Panc1 (cell line): Measurements from ENCODE around the gene CLDN7. TPM values are rescaled to one million over a fixed set of nuclear protein-coding genes. Genes with fewer than 3 reads are reported as not detected.

Experiments
- ATAC-seq: fragments of 200-7000 bp; cut with Tn5 transposase; 2 replicates; pipeline ENCODE4 v1.9.1; 2020; ENCODE audit warnings: mild to moderate bottlenecking, moderate library complexity
- BruUV-seq: library from RNA; stranded (reverse); fragments of 400-500 nt; replicated peaks from 2 replicates; lab custom pipeline; 2021; lab: Mats Ljungman, UMichigan
- CTCF ChIA-PET: fragments of 300-600 bp; sonication (Branson Sonifier 250); formaldehyde crosslinking; loops from one replicate; lab custom pipeline; 2022; ENCODE audit warnings: antibody characterized with exemption; lab: Charles Lee
- POLR2A ChIA-PET: fragments of 300-600 bp; sonication (Branson Sonifier 250); formaldehyde crosslinking; loops from one replicate; lab custom pipeline; 2022; ENCODE audit warnings: antibody characterized with exemption; lab: Charles Lee
- DNase-seq: peaks from one replicate; pipeline ENCODE4 v3.0.0-alpha.2; 2010; ENCODE audit warnings: low read depth, low spot score
- H3K27ac ChIP-seq: 2 replicates; pipeline ENCODE4 v1.5.1; 2011; ENCODE audit warnings: mild to moderate bottlenecking, low read length, inconsistent platforms
- H3K27me3 ChIP-seq: fragments of 200-500 bp; sonication (Bioruptor generic); 2 replicates; pipeline ENCODE4 v1.6.0; 2014; ENCODE audit warnings: low read length, inconsistent platforms; ENCODE audit not compliant: control insufficient read depth, insufficient read depth
- H3K36me3 ChIP-seq: fragments of 200-500 bp; sonication (Bioruptor generic); 2 replicates; pipeline ENCODE4 v1.5.1; 2014; ENCODE audit warnings: inconsistent platforms, mild to moderate bottlenecking, low read length, moderate library complexity; ENCODE audit not compliant: control insufficient read depth, insufficient read depth
- H3K4me1 ChIP-seq: 2 replicates; pipeline ENCODE4 v1.5.1; 2011; ENCODE audit warnings: inconsistent platforms, mild to moderate bottlenecking, low read length, moderate library complexity; ENCODE audit not compliant: control insufficient read depth, insufficient read depth
- H3K4me3 ChIP-seq, 2 experiments: 2 replicates each; pipeline ENCODE4 v1.5.1; 2011 to 2012; ENCODE audit warnings: low read depth in 2 of 2, low read length in 2 of 2, mild to moderate bottlenecking in 2 of 2, inconsistent platforms in 1 of 2, moderate library complexity in 1 of 2
- H3K9me3 ChIP-seq: fragments of 200-500 bp; sonication (Bioruptor generic); 2 replicates; pipeline ENCODE4 v1.5.1; 2014; ENCODE audit warnings: low read depth, mild to moderate bottlenecking, inconsistent platforms, low read length, moderate library complexity; ENCODE audit not compliant: control insufficient read depth, insufficient read depth
- POLR2AphosphoS5 ChIP-seq: IDR thresholded peaks from 2 replicates; pipeline ENCODE4 v1.6.1; 2012; ENCODE audit warnings: mild to moderate bottlenecking, low read depth, low read length, moderate library complexity
- SIN3A ChIP-seq: IDR thresholded peaks from 2 replicates; pipeline ENCODE4 v1.6.1; 2012; ENCODE audit warnings: low read depth, mild to moderate bottlenecking, low read length, moderate library complexity, borderline replicate concordance; ENCODE audit not compliant: insufficient read depth
- TCF7L2 ChIP-seq: IDR thresholded peaks from 2 replicates; pipeline ENCODE4 v1.6.1; 2011; ENCODE audit warnings: mild to moderate bottlenecking, low read depth, low read length, inconsistent platforms
- in situ Hi-C: cut with HindIII; loops from 2 replicates; pipeline ENCODE4 v1.10.0; 2016; ENCODE audit warnings: low sequenced_read_pairs, low pct_unique_long_range_greater_than_20kb
- intact Hi-C: fragments of 100-400 bp; cut with micrococcal nuclease; formaldehyde crosslinking; loops from one replicate; pipeline ENCODE4 v1.10.0; 2022; ENCODE audit not compliant: unreplicated experiment
- total RNA-seq: library from RNA; stranded (reverse); gene quantifications from one replicate; pipeline ENCODE4 v1.2.1, GENCODE V29; 2021; ENCODE audit not compliant: unreplicated experiment
- TF ChIP-seq, protein P1 (sequence below), 2 experiments: IDR thresholded peaks; 2 replicates each; pipeline ENCODE4 v1.6.1; 2011 to 2012; ENCODE audit warnings: low read depth in 2 of 2, control low read depth in 1 of 2, low read length in 1 of 2, mild to moderate bottlenecking in 1 of 2, moderate library complexity in 1 of 2; ENCODE audit not compliant: insufficient read depth in 1 of 2

Gene CLDN7
- total RNA-seq, 1 experiment from 2014 or later = 43.1 TPM

DNA sequence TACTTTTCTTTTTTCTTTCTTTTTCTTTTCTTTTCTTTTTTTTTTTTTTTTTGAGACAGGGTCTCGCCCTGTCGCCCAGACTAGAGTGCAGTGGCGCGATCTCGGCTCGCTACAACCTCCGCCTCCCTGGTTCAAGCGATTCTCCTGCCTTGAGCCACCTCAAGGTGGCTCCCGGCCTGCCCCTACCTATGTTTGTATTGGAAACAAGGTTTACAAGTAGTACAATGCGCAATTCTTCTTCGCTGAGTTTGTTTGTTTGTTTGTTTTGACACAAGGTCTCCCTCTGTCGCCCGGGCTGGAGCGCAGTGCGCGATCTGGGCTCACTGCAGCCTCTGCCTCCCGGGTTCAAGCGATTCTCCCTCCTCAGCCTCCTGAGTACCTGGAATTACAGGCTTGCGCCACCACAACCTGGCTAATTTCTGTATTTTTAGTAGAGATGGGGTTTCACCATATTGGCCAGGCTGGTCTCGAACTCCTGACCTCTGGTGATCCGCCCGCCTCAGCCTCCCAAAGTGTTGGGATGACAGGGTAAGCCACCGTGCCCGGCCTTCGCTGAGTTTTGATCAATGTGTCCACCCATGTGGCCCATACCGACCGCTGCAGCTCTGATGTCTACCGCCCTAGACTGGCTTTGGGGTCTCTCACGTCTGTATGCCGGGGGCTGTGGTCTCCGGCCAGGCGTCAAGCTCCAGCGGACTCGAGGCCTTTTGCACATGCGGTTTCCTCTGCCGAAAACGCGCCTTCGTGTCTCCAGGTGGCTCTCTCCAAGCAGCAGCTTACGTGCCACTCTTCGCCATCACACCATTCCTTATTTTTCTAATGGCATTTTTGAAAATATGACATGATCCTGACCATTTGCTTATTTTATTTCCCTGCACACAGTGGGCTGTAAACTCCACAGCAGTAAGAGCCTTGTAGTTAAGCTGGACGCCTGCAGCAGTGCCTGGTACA lies 33.2 kb upstream of the CLDN7 start:
- Histone ChIP-seq H3K27ac (peak overlapping the region; percentile 68), H3K36me3 (no peaks in the 10 kb centered on the region), H3K4me3 (peak overlapping the region; percentile 41 to 56), H3K27me3 (no peaks in the 10 kb centered on the region), H3K4me1 (peaks cover 17% of the 10 kb centered on the region), H3K9me3 (no peaks in the 10 kb centered on the region)
- in situ Hi-C loops (no loop called here), intact Hi-C loops (loop anchor here (2.0 kb wide), 1 partner anchor 15 kb away; the partner anchor contains the start of gene SLC2A4)
- no peak for TF ChIP-seq SIN3A
- CTCF ChIA-PET = interaction anchor here (0.8 kb wide), 1 partner anchor 14 kb away, joined by 4 read pairs; the partner anchor contains the start of gene SLC2A4
- DNase-seq = no peak
- ATAC-seq = peak; percentile 47
- POLR2A ChIA-PET = no interaction called here
- BruUV-seq = no TSS peak

DNA sequence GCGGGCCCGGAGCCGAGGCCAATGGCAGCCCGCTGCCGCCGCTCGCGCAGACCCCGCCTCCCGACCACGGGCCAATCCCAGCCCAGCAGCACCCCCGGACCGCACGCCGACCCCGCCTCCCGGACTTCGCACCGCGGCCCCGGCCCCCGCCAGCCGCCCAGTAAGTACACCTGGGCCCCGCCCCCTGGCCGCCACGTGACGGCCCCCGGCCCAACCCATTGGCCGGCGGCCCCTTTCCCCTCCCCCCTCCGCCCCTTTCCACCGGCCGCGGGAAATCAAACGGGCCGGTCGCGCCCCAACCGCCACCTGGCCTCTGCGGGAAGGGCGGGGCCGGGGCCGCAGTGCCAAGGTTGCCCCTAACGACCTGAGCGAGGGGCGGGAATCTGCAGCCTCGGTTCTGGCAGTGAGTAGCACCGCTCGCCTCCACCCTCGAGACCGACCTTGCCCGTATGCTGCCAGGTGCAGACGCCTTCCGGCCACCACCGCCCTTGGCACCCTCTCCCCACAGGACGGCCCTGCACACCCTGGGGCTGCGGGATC lies 32.4 kb upstream of the CLDN7 start, which contains the start of gene YBX2:
YBX2 (minus strand) TSS at position 26 of the 540 bp plus-strand sequence. CDS start 139 bp downstream, outside the sequence.
- Histone ChIP-seq H3K36me3 (no peaks in the 10 kb centered on the region), H3K27ac (peak within 1 kb of the TSS; percentile 68), H3K4me1 (peaks cover 17% of the 10 kb centered on the region), H3K9me3 (no peaks in the 10 kb centered on the region), H3K4me3 (peak within 1 kb of the TSS; percentile 41 to 56), H3K27me3 (no peaks in the 10 kb centered on the region)
- ATAC-seq = peak; percentile 89
- in situ Hi-C loops (no loop called here), intact Hi-C loops (no loop called here)
- no TSS peak for BruUV-seq
- ChIA-PET POLR2A (no interaction called here), CTCF (no interaction called here)
- no peak for DNase-seq
- TF ChIP-seq, protein P1, sequence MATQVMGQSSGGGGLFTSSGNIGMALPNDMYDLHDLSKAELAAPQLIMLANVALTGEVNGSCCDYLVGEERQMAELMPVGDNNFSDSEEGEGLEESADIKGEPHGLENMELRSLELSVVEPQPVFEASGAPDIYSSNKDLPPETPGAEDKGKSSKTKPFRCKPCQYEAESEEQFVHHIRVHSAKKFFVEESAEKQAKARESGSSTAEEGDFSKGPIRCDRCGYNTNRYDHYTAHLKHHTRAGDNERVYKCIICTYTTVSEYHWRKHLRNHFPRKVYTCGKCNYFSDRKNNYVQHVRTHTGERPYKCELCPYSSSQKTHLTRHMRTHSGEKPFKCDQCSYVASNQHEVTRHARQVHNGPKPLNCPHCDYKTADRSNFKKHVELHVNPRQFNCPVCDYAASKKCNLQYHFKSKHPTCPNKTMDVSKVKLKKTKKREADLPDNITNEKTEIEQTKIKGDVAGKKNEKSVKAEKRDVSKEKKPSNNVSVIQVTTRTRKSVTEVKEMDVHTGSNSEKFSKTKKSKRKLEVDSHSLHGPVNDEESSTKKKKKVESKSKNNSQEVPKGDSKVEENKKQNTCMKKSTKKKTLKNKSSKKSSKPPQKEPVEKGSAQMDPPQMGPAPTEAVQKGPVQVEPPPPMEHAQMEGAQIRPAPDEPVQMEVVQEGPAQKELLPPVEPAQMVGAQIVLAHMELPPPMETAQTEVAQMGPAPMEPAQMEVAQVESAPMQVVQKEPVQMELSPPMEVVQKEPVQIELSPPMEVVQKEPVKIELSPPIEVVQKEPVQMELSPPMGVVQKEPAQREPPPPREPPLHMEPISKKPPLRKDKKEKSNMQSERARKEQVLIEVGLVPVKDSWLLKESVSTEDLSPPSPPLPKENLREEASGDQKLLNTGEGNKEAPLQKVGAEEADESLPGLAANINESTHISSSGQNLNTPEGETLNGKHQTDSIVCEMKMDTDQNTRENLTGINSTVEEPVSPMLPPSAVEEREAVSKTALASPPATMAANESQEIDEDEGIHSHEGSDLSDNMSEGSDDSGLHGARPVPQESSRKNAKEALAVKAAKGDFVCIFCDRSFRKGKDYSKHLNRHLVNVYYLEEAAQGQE (IDR thresholded peaks at IDR 0.05; ENCODE audit: insufficient read depth in 1 of 2, low read depth in 2 of 2, low read length in 1 of 2) = no peak
- TF ChIP-seq TCF7L2 = no peak
- TF ChIP-seq SIN3A = 0 out of 2 replicates have a peak, but pooled peaks have one; percentile 39
- no peak for TF ChIP-seq POLR2AphosphoS5
